ENCODE results near the gene EDA. TPM values are rescaled to one million over a fixed set of nuclear protein-coding genes. Genes with fewer than 3 reads are reported as not detected.

EDA gene
- total RNA-seq, 2 donors from 2014 or later, result 13.1 to 14.9 TPM

GRCh38 chrX:70026851-70027200, 410.9 kb downstream of the EDA start:
- H3K36me3 ChIP-seq, result no peaks in the 10 kb centered on the region

GRCh38 chrX:70029863-70030262, 413.9 kb downstream of the EDA start:
- H3K27me3 ChIP-seq, result no peaks in the 10 kb centered on the region
- H3K9me3 ChIP-seq, result no peaks in the 10 kb centered on the region
- H3K4me1 ChIP-seq, result peaks cover 0 to 14% of the 10 kb centered on the region in 2 donors
- TF ChIP-seq CTCF (IDR thresholded peaks at IDR 0.05), result no peak
- H3K27ac ChIP-seq, result no peak overlapping the region
- no peak for DNase-seq (ENCODE audit: low spot score)
- no peaks in the 10 kb centered on the region for H3K36me3 ChIP-seq
- no peak overlapping the region for H3K4me3 ChIP-seq

More at GRCh38 chrX:70026851-70027200, 410.9 kb downstream of the EDA start:
- no peaks in the 10 kb centered on the region for H3K27me3 ChIP-seq
- H3K27ac ChIP-seq, result no peak overlapping the region
- DNase-seq (ENCODE audit: low spot score), result no peak
- H3K9me3 ChIP-seq, result no peaks in the 10 kb centered on the region
- H3K4me3 ChIP-seq, result no peak overlapping the region
- TF ChIP-seq CTCF (IDR thresholded peaks at IDR 0.05), result no peak
- H3K4me1 ChIP-seq, result peaks cover 0 to 16% of the 10 kb centered on the region in 2 donors

- no peak for DNase-seq (ENCODE audit: low spot score)
- H3K4me3 ChIP-seq, result no peak overlapping the region
- peak; percentile 72 to 79 for TF ChIP-seq CTCF (IDR thresholded peaks at IDR 0.05)
Measured at GRCh38 chrX:70030301-70030767, 414.4 kb downstream of the EDA start.

GRCh38 chrX:70032792-70033191, 416.9 kb downstream of the EDA start:
- no peak for DNase-seq (ENCODE audit: low spot score)
- H3K36me3 ChIP-seq, result no peaks in the 10 kb centered on the region
- H3K27me3 ChIP-seq, result no peaks in the 10 kb centered on the region
- no peaks in the 10 kb centered on the region for H3K4me1 ChIP-seq
- H3K27ac ChIP-seq, result no peak overlapping the region
- H3K9me3 ChIP-seq, result no peaks in the 10 kb centered on the region
- no peak for TF ChIP-seq CTCF (IDR thresholded peaks at IDR 0.05)
- H3K4me3 ChIP-seq, result no peak overlapping the region

More at GRCh38 chrX:70030301-70030767, 414.4 kb downstream of the EDA start:
- no peaks in the 10 kb centered on the region for H3K27me3 ChIP-seq
- no peak overlapping the region for H3K27ac ChIP-seq
- peaks cover 0 to 9% of the 10 kb centered on the region in 2 donors for H3K4me1 ChIP-seq
- no peaks in the 10 kb centered on the region for H3K36me3 ChIP-seq
- H3K9me3 ChIP-seq, result no peaks in the 10 kb centered on the region

GRCh38 chrX:70033348-70034051, 417.6 kb downstream of the EDA start:
- TF ChIP-seq CTCF (IDR thresholded peaks at IDR 0.05), result peak; percentile 50 to 60
- no peaks in the 10 kb centered on the region for H3K4me1 ChIP-seq
- no peak overlapping the region for H3K27ac ChIP-seq
- no peaks in the 10 kb centered on the region for H3K27me3 ChIP-seq
- DNase-seq (ENCODE audit: low spot score), result no peak
- H3K36me3 ChIP-seq, result no peaks in the 10 kb centered on the region
- no peak overlapping the region for H3K4me3 ChIP-seq
- no peaks in the 10 kb centered on the region for H3K9me3 ChIP-seq

- no peak for TF ChIP-seq CTCF (IDR thresholded peaks at IDR 0.05)
- Histone ChIP-seq H3K4me3 (no peak overlapping the region), H3K27me3 (no peaks in the 10 kb centered on the region), H3K27ac (no peak overlapping the region), H3K36me3 (no peaks in the 10 kb centered on the region), H3K4me1 (no peaks in the 10 kb centered on the region), H3K9me3 (no peaks in the 10 kb centered on the region)
- DNase-seq (ENCODE audit: low spot score), result no peak
Measured at GRCh38 chrX:70034646-70035045, 418.7 kb downstream of the EDA start.
